ENCODE results near the gene STX16. TPM values are rescaled to one million over a fixed set of nuclear protein-coding genes. Genes with fewer than 3 reads are reported as not detected.

The STX16 gene
- total and polyA plus RNA-seq, 2 of the 13 experiments (the other 11 are each of a cell fraction or from before 2014, with no cell fraction given): 28.0 to 72.7 TPM

DNA sequence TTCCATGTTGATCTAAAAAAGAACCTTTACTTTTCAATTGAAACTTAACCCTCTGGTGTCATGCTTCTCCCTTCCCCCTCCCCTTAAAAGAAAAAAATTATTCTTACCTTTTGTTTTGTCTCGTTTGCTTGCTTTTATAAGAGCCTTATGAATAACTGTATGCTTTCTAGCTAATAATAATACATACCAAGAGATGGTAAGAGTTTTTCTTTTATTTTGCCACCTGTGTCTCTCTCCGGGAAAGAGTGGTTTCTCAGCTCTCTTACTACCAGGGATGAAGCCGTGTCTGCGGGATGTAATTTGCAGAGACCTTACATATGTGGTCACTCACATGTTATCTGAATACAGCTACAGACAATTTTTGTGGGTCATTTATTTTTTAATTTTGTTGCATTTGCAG is 7.7 kb downstream of the STX16 start (continued):
- TF ChIP-seq, protein P1, sequence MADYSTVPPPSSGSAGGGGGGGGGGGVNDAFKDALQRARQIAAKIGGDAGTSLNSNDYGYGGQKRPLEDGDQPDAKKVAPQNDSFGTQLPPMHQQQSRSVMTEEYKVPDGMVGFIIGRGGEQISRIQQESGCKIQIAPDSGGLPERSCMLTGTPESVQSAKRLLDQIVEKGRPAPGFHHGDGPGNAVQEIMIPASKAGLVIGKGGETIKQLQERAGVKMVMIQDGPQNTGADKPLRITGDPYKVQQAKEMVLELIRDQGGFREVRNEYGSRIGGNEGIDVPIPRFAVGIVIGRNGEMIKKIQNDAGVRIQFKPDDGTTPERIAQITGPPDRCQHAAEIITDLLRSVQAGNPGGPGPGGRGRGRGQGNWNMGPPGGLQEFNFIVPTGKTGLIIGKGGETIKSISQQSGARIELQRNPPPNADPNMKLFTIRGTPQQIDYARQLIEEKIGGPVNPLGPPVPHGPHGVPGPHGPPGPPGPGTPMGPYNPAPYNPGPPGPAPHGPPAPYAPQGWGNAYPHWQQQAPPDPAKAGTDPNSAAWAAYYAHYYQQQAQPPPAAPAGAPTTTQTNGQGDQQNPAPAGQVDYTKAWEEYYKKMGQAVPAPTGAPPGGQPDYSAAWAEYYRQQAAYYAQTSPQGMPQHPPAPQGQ (CRISPR knock-in tag; IDR thresholded peaks at IDR 0.05; ENCODE audit: borderline replicate concordance): no peak
- TF ChIP-seq ZSCAN22 (CRISPR knock-in tag; IDR thresholded peaks at IDR 0.05) (no peak), TCF7 (IDR thresholded peaks at IDR 0.05; ENCODE audit: low read depth) (no peak), DR1 (CRISPR knock-in tag; IDR thresholded peaks at IDR 0.05) (no peak), HMG20B (CRISPR knock-in tag; conservative IDR thresholded peaks at IDR 0.05) (no peak)
- TF ChIP-seq, protein P2, sequence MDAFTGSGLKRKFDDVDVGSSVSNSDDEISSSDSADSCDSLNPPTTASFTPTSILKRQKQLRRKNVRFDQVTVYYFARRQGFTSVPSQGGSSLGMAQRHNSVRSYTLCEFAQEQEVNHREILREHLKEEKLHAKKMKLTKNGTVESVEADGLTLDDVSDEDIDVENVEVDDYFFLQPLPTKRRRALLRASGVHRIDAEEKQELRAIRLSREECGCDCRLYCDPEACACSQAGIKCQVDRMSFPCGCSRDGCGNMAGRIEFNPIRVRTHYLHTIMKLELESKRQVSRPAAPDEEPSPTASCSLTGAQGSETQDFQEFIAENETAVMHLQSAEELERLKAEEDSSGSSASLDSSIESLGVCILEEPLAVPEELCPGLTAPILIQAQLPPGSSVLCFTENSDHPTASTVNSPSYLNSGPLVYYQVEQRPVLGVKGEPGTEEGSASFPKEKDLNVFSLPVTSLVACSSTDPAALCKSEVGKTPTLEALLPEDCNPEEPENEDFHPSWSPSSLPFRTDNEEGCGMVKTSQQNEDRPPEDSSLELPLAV (CRISPR knock-in tag; conservative IDR thresholded peaks at IDR 0.05; ENCODE audit: low read depth): no peak
- TF ChIP-seq, protein P3, sequence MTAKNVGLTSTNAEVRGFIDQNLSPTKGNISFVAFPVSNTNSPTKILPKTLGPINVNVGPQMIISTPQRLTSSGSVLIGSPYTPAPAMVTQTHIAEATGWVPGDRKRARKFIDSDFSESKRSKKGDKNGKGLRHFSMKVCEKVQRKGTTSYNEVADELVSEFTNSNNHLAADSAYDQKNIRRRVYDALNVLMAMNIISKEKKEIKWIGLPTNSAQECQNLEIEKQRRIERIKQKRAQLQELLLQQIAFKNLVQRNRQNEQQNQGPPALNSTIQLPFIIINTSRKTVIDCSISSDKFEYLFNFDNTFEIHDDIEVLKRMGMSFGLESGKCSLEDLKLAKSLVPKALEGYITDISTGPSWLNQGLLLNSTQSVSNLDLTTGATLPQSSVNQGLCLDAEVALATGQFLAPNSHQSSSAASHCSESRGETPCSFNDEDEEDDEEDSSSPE (CRISPR knock-in tag; IDR thresholded peaks at IDR 0.05): no peak

DNA sequence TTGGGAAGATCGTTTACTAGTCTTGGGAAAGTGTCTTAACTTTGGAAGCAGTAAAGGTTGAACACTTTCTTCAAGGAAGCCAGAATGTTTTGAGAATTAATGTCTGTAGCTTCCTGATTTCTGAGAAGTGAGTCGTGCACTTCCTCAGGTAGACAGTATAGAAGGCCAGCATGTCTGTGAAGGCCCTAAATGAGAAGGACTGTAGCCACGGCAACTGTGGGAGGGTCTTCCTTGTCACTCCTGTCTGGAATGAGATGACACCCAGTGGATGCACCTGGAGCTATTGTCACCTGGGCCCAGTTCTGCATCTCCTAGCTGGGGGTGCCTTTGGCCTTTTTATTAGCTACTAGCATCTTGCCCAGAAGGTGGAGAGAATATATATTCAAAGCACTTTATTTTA is 8.8 kb downstream of the STX16 start:
- FAIRE-seq (no peak), ATAC-seq (no peak), DNase-seq (ENCODE audit: low spot score) (no peak)
- WGBS (ENCODE audit: low lambda C conversion rate): 92% methylated on average over 3 of the region's 3 CpGs
- Histone ChIP-seq H4K20me1 (ENCODE audit: insufficient read depth, low read length) (peaks cover 57% of the 10 kb centered on the region), H3K36me3 (replicated peaks in 1 of 2; ENCODE audit: control insufficient read depth in 1 of 2, insufficient read depth in 2 of 2, low read length in 2 of 2) (peaks cover 17 to 49% of the 10 kb centered on the region in 2 experiments), H3K9ac (ENCODE audit: insufficient read depth, low read depth, low read length) (no peak overlapping the region), H3K4me1 (ENCODE audit: insufficient read depth, low read length) (peaks cover 37% of the 10 kb centered on the region), H2AFZ (ENCODE audit: low read length) (no peak overlapping the region), H3K79me2 (ENCODE audit: insufficient read depth, low read length) (peaks cover 92% of the 10 kb centered on the region), H3K27ac (ENCODE audit: extremely low read length, insufficient read depth, low read length) (no peak overlapping the region), H3K4me2 (ENCODE audit: low read depth, low read length) (no peak overlapping the region), H3K9me3 (ENCODE audit: low read length) (no peaks in the 10 kb centered on the region), H3K27me3 (ENCODE audit: control insufficient read depth in 1 of 2, insufficient read depth in 2 of 2, low read length in 2 of 2) (no peaks in the 10 kb centered on the region), H3K4me3 (replicated peaks in 1 of 3; ENCODE audit: insufficient read depth in 1 of 3, low read depth in 2 of 3, low read length in 3 of 3) (no peak overlapping the region)
- in situ Hi-C loops (cut with HindIII; ENCODE audit: extremely low pct_ligation_motif_present, low pct_unique_long_range_greater_than_20kb) (loop anchor here (10.0 kb wide), 1 partner anchor 415 kb away; no protein-coding TSS in a partner anchor), intact Hi-C loops (cut with micrococcal nuclease; ENCODE audit: unreplicated experiment) (loop anchor here (10.0 kb wide), 1 partner anchor 235 kb away; no protein-coding TSS in a partner anchor)
- POLR2A ChIA-PET: interaction anchor here (1.5 kb wide), 1 partner anchor 9 kb away, joined by 11 read pairs; the partner anchor contains the start of gene STX16
- no TSS peak for BruUV-seq (replicated peaks)
- CTCF ChIA-PET (ENCODE audit: low intra/inter-chr PET ratio, low total read pairs): no interaction called here
- TF ChIP-seq NFIC (IDR thresholded peaks at IDR 0.05; ENCODE audit: low read length) (no peak), ZKSCAN1 (IDR thresholded peaks at IDR 0.05; ENCODE audit: low read length) (no peak), ZNF720 (CRISPR knock-in tag; IDR thresholded peaks at IDR 0.05) (no peak), RFX3 (CRISPR knock-in tag; IDR thresholded peaks at IDR 0.05) (0 out of 2 replicates have a peak, but pooled peaks have one; percentile 35), PHB2 (IDR thresholded peaks at IDR 0.05; ENCODE audit: partially characterized antibody) (no peak), MED1 (CRISPR knock-in tag; IDR thresholded peaks at IDR 0.05) (no peak)
- TF ChIP-seq, protein P4, sequence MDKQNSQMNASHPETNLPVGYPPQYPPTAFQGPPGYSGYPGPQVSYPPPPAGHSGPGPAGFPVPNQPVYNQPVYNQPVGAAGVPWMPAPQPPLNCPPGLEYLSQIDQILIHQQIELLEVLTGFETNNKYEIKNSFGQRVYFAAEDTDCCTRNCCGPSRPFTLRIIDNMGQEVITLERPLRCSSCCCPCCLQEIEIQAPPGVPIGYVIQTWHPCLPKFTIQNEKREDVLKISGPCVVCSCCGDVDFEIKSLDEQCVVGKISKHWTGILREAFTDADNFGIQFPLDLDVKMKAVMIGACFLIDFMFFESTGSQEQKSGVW (CRISPR knock-in tag; IDR thresholded peaks at IDR 0.05; ENCODE audit: borderline replicate concordance): no peak
